Measurements from ENCODE around the gene CRIP2.
A peak's percentile ranks its signal among the peaks of the same experiment; 100 is the strongest.

The CRIP2 gene

GRCh38 chr14:105464501-105464900 is 10.1 kb upstream of the CRIP2 start:
- no peak for DNase-seq (ENCODE audit: low spot score)

- DNase-seq (ENCODE audit: low spot score) = no peak
Observed at GRCh38 chr14:105465209-105466031, 9.2 kb upstream of the CRIP2 start.

- no peak for DNase-seq (ENCODE audit: low spot score)
Observed at GRCh38 chr14:105466531-105467248, 7.9 kb upstream of the CRIP2 start.

- no peak for DNase-seq (ENCODE audit: low spot score)
Observed at GRCh38 chr14:105467249-105467941, 7.2 kb upstream of the CRIP2 start.

- DNase-seq (ENCODE audit: low spot score) = no peak
Observed at GRCh38 chr14:105467942-105468471, 6.6 kb upstream of the CRIP2 start.

GRCh38 chr14:105468621-105469241 is 5.9 kb upstream of the CRIP2 start:
- DNase-seq (ENCODE audit: low spot score) = no peak

GRCh38 chr14:105469456-105470349 is 4.9 kb upstream of the CRIP2 start:
- no peak for DNase-seq (ENCODE audit: low spot score)

GRCh38 chr14:105470350-105471296 is 4.0 kb upstream of the CRIP2 start:
- DNase-seq (ENCODE audit: low spot score) = no peak

GRCh38 chr14:105471297-105471821 is 3.3 kb upstream of the CRIP2 start:
- DNase-seq (ENCODE audit: low spot score) = no peak

GRCh38 chr14:105471823-105472485 is 2.7 kb upstream of the CRIP2 start:
- no peak for DNase-seq (ENCODE audit: low spot score)

- DNase-seq (ENCODE audit: low spot score) = no peak
Observed at GRCh38 chr14:105472486-105472991, 2.1 kb upstream of the CRIP2 start.

GRCh38 chr14:105473033-105473676 is 1.5 kb upstream of the CRIP2 start:
- DNase-seq (ENCODE audit: low spot score) = no peak

- DNase-seq (ENCODE audit: low spot score) = peak; percentile 67
Observed at GRCh38 chr14:105473677-105474482, 741 bp upstream of the CRIP2 start.

GRCh38 chr14:105475269-105476096 is 862 bp downstream of the CRIP2 start:
- DNase-seq (ENCODE audit: low spot score) = no peak

- no peak for DNase-seq (ENCODE audit: low spot score)
Observed at GRCh38 chr14:105476097-105476830, 1.6 kb downstream of the CRIP2 start.

Data from hematopoietic multipotent progenitor cell treated with erythropoietin and hydrocortisone succinate and interleukin-3 and kit ligand, for 17 days (in vitro differentiated cells).